Measurements from ENCODE around the gene MYO3B. TPM values are rescaled to one million over a fixed set of nuclear protein-coding genes. Genes with fewer than 3 reads are reported as not detected.

MYO3B gene
- total and polyA plus RNA-seq, 2 of the 8 experiments (the other 6 are each of a cell fraction or from before 2014, with no cell fraction given), result 0.17 to 0.19 TPM

GRCh38 chr2:170298861-170299429, 121.0 kb downstream of the MYO3B start:
- no peak overlapping the region for H3K9ac ChIP-seq (replicated peaks in 1 of 4; ENCODE audit: extremely low read depth in 1 of 4, low read depth in 3 of 4, low read length in 3 of 4)
- H3K4me2 ChIP-seq (ENCODE audit: insufficient read depth in 1 of 2, low read depth in 2 of 2, low read length in 2 of 2), result no peak overlapping the region
- H2BK12ac ChIP-seq (ENCODE audit: low read depth, low read length), result no peak overlapping the region
- no peaks in the 10 kb centered on the region for H3K4me1 ChIP-seq (replicated peaks in 1 of 4; ENCODE audit: control insufficient read depth in 3 of 4, insufficient read depth in 4 of 4, low read length in 3 of 4)
- H3K56ac ChIP-seq (replicated peaks; ENCODE audit: insufficient read length, low read depth, low read length), result no peak overlapping the region
- no peak overlapping the region for H3K4ac ChIP-seq (replicated peaks; ENCODE audit: insufficient read length, low read depth, low read length)
- H4K8ac ChIP-seq (ENCODE audit: extremely low read depth, insufficient read depth, low read length), result no peak overlapping the region
- TF ChIP-seq FOSL1 (IDR thresholded peaks at IDR 0.05; ENCODE audit: insufficient read depth, low read depth, low read length), result no peak
- TF ChIP-seq HDAC6 (IDR thresholded peaks at IDR 0.05; ENCODE audit: low read depth, low read length), result no peak
- no peak for TF ChIP-seq CBX8 (IDR thresholded peaks at IDR 0.05; ENCODE audit: borderline replicate concordance, low read depth, low read length)
- H2BK15ac ChIP-seq (ENCODE audit: low read length), result no peak overlapping the region
- H3K4me3 ChIP-seq (ENCODE audit: extremely low read depth in 1 of 4, insufficient read depth in 2 of 4, low read depth in 3 of 4, low read length in 4 of 4), result no peak overlapping the region
- CTCF ChIA-PET (ENCODE audit: partially characterized antibody), result interaction anchor here (1.2 kb wide), 1 partner anchor 24 kb away, joined by 3 read pairs; no protein-coding TSS in a partner anchor
- H3K23ac ChIP-seq (ENCODE audit: insufficient read length), result no peak overlapping the region
- POLR2A ChIA-PET (ENCODE audit: partially characterized antibody), result no interaction called here
- H3K23me2 ChIP-seq (ENCODE audit: low read depth, low read length), result no peaks in the 10 kb centered on the region
- H4K5ac ChIP-seq (ENCODE audit: insufficient read length, low read depth, low read length), result no peak overlapping the region
- H3K27ac ChIP-seq (ENCODE audit: low read depth, low read length), result no peak overlapping the region
- H3K27me3 ChIP-seq (replicated peaks in 1 of 4; ENCODE audit: control insufficient read depth in 3 of 4, extremely low read depth in 1 of 4, insufficient read depth in 3 of 4, low read length in 3 of 4), result no peaks in the 10 kb centered on the region
- no peak overlapping the region for H2BK120ac ChIP-seq (replicated peaks; ENCODE audit: low read depth, low read length)
- H4K91ac ChIP-seq (replicated peaks; ENCODE audit: insufficient read length, low read length), result no peak overlapping the region
- no peaks in the 10 kb centered on the region for H4K20me1 ChIP-seq (replicated peaks in 1 of 2; ENCODE audit: control insufficient read depth in 1 of 2, insufficient read depth in 2 of 2, low read length in 2 of 2)
- no peak overlapping the region for H2AFZ ChIP-seq (ENCODE audit: low read length)
- no peaks in the 10 kb centered on the region for H3K36me3 ChIP-seq (ENCODE audit: control insufficient read depth in 2 of 4, insufficient read depth in 4 of 4, low read length in 3 of 4)
- H3K18ac ChIP-seq (ENCODE audit: extremely low read depth, low read length), result no peak overlapping the region
- H2BK20ac ChIP-seq (ENCODE audit: low read length), result no peak overlapping the region
- no peak overlapping the region for H2AK5ac ChIP-seq (ENCODE audit: low read depth, low read length)
- no peaks in the 10 kb centered on the region for H3K9me3 ChIP-seq (ENCODE audit: insufficient read depth in 2 of 2, low read depth in 1 of 2, low read length in 1 of 2)
- no peak for FAIRE-seq
- no peak for DNase-seq (ENCODE audit: low read depth in 1 of 2, low spot score in 2 of 2)
- H3K79me2 ChIP-seq (ENCODE audit: control insufficient read depth in 1 of 2, insufficient read depth in 2 of 2, low read length in 2 of 2), result no peaks in the 10 kb centered on the region
- no peaks in the 10 kb centered on the region for H3K79me1 ChIP-seq (ENCODE audit: low read depth, low read length)
- no peak overlapping the region for H3K14ac ChIP-seq (ENCODE audit: insufficient read length)
- no peak overlapping the region for H2BK5ac ChIP-seq (ENCODE audit: low read depth, low read length)
